Fibroblast of lung (primary cell): ENCODE measurements around the gene STIMATE. TPM values are rescaled to one million over a fixed set of nuclear protein-coding genes. Genes with fewer than 3 reads are reported as not detected.
A peak's percentile ranks its signal among the peaks of the same experiment; 100 is the strongest.

Source experiments
- DNase-seq, 2 donors: peaks; one replicate each; pipeline versions ENCODE4 v3.0.0 to v3.0.0-alpha.2; 2010; ENCODE audit warnings: low read depth in 2 of 2
- H2AFZ ChIP-seq: 2 replicates; pipeline ENCODE4 v1.5.1; 2012; ENCODE audit warnings: low read length, control low read depth, inconsistent platforms
- H3K27ac ChIP-seq: 2 replicates; pipeline ENCODE4 v1.5.1; 2011; ENCODE audit warnings: low read length, control low read depth; ENCODE audit not compliant: insufficient read depth
- H3K27me3 ChIP-seq: 2 replicates; pipeline ENCODE4 v1.5.1; 2011; ENCODE audit warnings: mild to moderate bottlenecking, low read length; ENCODE audit not compliant: control insufficient read depth, insufficient read depth
- H3K36me3 ChIP-seq: 2 replicates; pipeline ENCODE4 v1.5.1; 2011; ENCODE audit warnings: low read length; ENCODE audit not compliant: control insufficient read depth, insufficient read depth
- H3K4me1 ChIP-seq: 2 replicates; pipeline ENCODE4 v1.5.1; 2011; ENCODE audit warnings: low read length; ENCODE audit not compliant: control insufficient read depth, insufficient read depth; ENCODE audit errors: extremely low read depth
- H3K4me2 ChIP-seq: 2 replicates; pipeline ENCODE4 v1.5.1; 2011; ENCODE audit warnings: low read length, control low read depth; ENCODE audit not compliant: insufficient read depth; ENCODE audit errors: extremely low read depth
- H3K4me3 ChIP-seq, 4 experiments: fragments of 200-600 bp in 1 of 4; sonication (generic) in 1 of 4; replicated peaks in 1 of 4; 2 replicates each; pipeline ENCODE4 v1.5.1; 2011 to 2016; ENCODE audit warnings: low read length in 4 of 4, low read depth in 3 of 4, mild to moderate bottlenecking in 3 of 4, control low read depth in 2 of 4, inconsistent platforms in 1 of 4, mixed read lengths in 1 of 4; ENCODE audit not compliant: insufficient read depth in 1 of 4; ENCODE audit errors: control extremely low read depth in 1 of 4
- H3K79me2 ChIP-seq: 2 replicates; pipeline ENCODE4 v1.5.1; 2012; ENCODE audit warnings: mild to moderate bottlenecking, low read length, inconsistent platforms; ENCODE audit not compliant: control insufficient read depth, insufficient read depth
- H3K9ac ChIP-seq: 2 replicates; pipeline ENCODE4 v1.5.1; 2011; ENCODE audit warnings: mild to moderate bottlenecking, low read length, control low read depth; ENCODE audit not compliant: insufficient read depth
- H3K9me3 ChIP-seq: 2 replicates; pipeline ENCODE4 v1.5.1; 2012; ENCODE audit warnings: low read depth, low read length; ENCODE audit not compliant: control insufficient read depth, insufficient read depth
- H4K20me1 ChIP-seq: 2 replicates; pipeline ENCODE4 v1.5.1; 2011; ENCODE audit warnings: low read length; ENCODE audit not compliant: control insufficient read depth, insufficient read depth; ENCODE audit errors: extremely low read depth
- EZH2 ChIP-seq: IDR thresholded peaks from 2 replicates; pipeline ENCODE4 v1.5.1; 2012; ENCODE audit warnings: low read length, control low read depth, mild to moderate bottlenecking; ENCODE audit errors: missing control alignments
- polyA plus RNA-seq, 2 donors: library from polyadenylated mRNA; depleted of rRNA in 1 of 2; stranded (reverse) in 1 of 2; unstranded in 1 of 2; fragments of >200 nt; gene quantifications; 2 replicates each; pipeline ENCODE4 v1.2.1, GENCODE V29; 2011 to 2012; ENCODE audit warnings: missing spikeins in 1 of 2
- total RNA-seq: library from RNA; depleted of rRNA; stranded (reverse); fragments of >200 nt; gene quantifications from 2 replicates; pipeline ENCODE4 v1.2.1, GENCODE V29; 2014
- TF ChIP-seq, protein P1 (sequence below), 2 donors: IDR thresholded peaks in 1 of 2; conservative IDR thresholded peaks in 1 of 2; 1 replicate in 1 of 2; 2 replicates in 1 of 2; pipeline ENCODE4 v1.5.1; 2011 to 2012; ENCODE audit warnings: low read length in 2 of 2, control low read depth in 1 of 2, inconsistent platforms in 1 of 2, low read depth in 1 of 2, mild to moderate bottlenecking in 1 of 2

STIMATE gene
- total and polyA plus RNA-seq, 2 donors (not counting 1 experiment from before 2014, with no cell fraction given): 11.6 to 13.0 TPM

DNA sequence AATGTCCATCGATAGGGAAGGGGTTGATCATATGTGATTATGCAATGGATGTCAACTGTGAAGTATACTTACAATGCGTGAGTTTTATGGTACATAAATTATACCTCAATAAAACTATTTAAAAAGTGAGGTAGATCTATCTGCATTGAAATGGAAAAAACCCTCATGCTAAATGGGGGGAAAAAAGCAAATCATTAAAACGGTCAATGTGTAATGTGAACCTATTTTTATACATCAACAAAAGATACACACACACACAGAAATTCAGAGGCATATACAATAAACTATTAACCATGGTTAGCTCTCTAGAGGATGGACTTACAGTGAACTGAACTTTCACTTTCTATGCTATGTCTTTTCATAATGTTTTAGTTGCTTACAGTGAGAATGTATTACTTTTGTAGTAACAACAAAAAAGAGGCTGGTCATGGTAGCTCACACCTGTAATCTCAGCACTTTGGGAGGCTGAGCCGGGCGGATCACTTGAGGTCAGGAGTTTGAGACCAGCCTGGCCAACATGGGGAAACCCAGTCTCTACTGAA lies 23.1 kb downstream of the STIMATE start:
- no peak for TF ChIP-seq EZH2
- TF ChIP-seq, protein P1, sequence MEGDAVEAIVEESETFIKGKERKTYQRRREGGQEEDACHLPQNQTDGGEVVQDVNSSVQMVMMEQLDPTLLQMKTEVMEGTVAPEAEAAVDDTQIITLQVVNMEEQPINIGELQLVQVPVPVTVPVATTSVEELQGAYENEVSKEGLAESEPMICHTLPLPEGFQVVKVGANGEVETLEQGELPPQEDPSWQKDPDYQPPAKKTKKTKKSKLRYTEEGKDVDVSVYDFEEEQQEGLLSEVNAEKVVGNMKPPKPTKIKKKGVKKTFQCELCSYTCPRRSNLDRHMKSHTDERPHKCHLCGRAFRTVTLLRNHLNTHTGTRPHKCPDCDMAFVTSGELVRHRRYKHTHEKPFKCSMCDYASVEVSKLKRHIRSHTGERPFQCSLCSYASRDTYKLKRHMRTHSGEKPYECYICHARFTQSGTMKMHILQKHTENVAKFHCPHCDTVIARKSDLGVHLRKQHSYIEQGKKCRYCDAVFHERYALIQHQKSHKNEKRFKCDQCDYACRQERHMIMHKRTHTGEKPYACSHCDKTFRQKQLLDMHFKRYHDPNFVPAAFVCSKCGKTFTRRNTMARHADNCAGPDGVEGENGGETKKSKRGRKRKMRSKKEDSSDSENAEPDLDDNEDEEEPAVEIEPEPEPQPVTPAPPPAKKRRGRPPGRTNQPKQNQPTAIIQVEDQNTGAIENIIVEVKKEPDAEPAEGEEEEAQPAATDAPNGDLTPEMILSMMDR (conservative IDR thresholded peaks at IDR 0.05 in 1 of 2, IDR thresholded peaks at IDR 0.05 in 1 of 2; ENCODE audit: low read depth in 1 of 2, low read length in 2 of 2): no peak
- Histone ChIP-seq H3K27ac (no peak overlapping the region), H3K9me3 (no peaks in the 10 kb centered on the region), H3K79me2 (no peaks in the 10 kb centered on the region), H2AFZ (no peak overlapping the region), H3K4me2 (no peak overlapping the region), H4K20me1 (no peaks in the 10 kb centered on the region), H3K4me3 (no peak overlapping the region), H3K36me3 (peaks cover 1% of the 10 kb centered on the region), H3K4me1 (no peaks in the 10 kb centered on the region), H3K27me3 (no peaks in the 10 kb centered on the region), H3K9ac (no peak overlapping the region)
- no peak for DNase-seq

DNA sequence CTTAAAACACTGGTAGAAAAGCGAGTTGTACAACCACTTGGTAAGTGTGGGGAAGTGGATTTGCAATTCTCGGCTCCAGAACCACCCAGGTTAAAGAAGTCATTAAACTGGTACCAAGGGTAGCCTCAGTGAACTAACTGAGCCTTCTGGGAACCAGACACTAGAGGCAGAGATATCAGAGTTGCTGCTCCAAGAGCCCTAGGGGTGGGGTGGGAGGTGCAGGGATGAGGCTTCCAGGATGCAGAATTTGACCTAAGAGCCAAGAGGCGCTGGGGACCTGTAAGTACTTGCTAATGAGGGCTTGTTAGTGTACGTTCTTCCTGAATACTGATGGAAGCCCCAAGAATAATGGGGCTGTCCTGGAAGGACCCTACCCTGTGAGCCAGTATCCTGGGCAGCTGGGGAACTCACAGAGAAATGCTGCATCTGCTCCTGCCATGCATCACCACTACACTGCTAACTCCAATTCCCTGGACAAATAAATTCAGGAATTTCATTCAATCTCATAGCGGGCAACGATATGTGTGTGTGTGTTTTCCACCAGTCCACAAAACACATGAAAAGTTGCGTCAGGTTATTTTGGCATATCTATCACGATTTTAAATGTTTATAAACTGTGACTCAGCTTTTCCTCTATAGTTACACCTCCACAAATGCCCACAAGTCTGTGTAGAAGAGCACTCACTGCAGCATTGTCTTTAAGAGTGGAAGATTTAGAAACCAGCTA lies 23.8 kb downstream of the STIMATE start:
- Histone ChIP-seq H2AFZ (no peak overlapping the region), H4K20me1 (no peaks in the 10 kb centered on the region), H3K4me1 (no peaks in the 10 kb centered on the region), H3K9me3 (no peaks in the 10 kb centered on the region), H3K4me2 (no peak overlapping the region), H3K27me3 (no peaks in the 10 kb centered on the region), H3K79me2 (no peaks in the 10 kb centered on the region), H3K36me3 (no peaks in the 10 kb centered on the region), H3K27ac (no peak overlapping the region), H3K4me3 (no peak overlapping the region), H3K9ac (no peak overlapping the region)
- TF ChIP-seq EZH2: no peak
- TF ChIP-seq, protein P1 (conservative IDR thresholded peaks at IDR 0.05 in 1 of 2, IDR thresholded peaks at IDR 0.05 in 1 of 2; ENCODE audit: low read depth in 1 of 2, low read length in 2 of 2): no peak
- peak; percentile 66 to 86 for DNase-seq

DNA sequence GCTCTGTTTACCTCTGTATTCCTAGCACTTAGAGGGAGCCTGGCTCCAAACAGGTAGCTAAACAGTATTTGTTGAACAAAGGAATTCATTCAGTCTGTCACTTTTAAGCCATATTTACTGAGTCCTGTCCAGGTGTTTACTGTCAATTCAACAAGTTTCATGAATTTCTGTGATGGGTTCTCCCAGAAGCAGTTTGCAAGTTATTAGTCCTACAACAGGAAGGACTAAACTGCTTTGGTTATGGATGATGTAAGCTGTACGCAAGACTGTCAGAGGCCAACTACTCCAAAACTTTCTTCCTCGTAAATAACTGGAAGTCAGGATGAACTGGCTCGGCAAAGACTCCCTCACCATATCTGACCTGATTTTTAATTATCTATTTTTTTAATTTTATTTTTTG lies 25.1 kb downstream of the STIMATE start:
- TF ChIP-seq EZH2: no peak
- TF ChIP-seq, protein P1 (conservative IDR thresholded peaks at IDR 0.05 in 1 of 2, IDR thresholded peaks at IDR 0.05 in 1 of 2; ENCODE audit: low read depth in 1 of 2, low read length in 2 of 2): no peak
- no peaks in the 10 kb centered on the region for H3K27me3 ChIP-seq

More for the DNA sequence above, 25.1 kb downstream of the STIMATE start:
- Histone ChIP-seq H4K20me1 (no peaks in the 10 kb centered on the region), H3K36me3 (no peaks in the 10 kb centered on the region), H3K9ac (no peak overlapping the region), H3K9me3 (no peaks in the 10 kb centered on the region), H3K4me1 (no peaks in the 10 kb centered on the region), H2AFZ (no peak overlapping the region), H3K4me3 (no peak overlapping the region), H3K4me2 (no peak overlapping the region), H3K27ac (no peak overlapping the region), H3K79me2 (no peaks in the 10 kb centered on the region)
- DNase-seq: peak in 1 of 2 donors; percentile 71
